KMS-11 (cell line): ENCODE results near the gene IFT172.
A peak's percentile ranks its signal among the peaks of the same experiment; 100 is the strongest.

Experiments used
- H2AFZ ChIP-seq: fragments of 200-600 bp; sonication (generic); 2 replicates; pipeline ENCODE4 v1.6.1; 2016; ENCODE audit warnings: antibody characterized with exemption, mixed run types, low read depth
- H3K27ac ChIP-seq: fragments of 200-600 bp; sonication (generic); 2 replicates; pipeline ENCODE4 v1.6.1; 2016; ENCODE audit warnings: mild to moderate bottlenecking, mixed run types
- H3K27me3 ChIP-seq: fragments of 200-600 bp; sonication (generic); 2 replicates; pipeline ENCODE4 v1.6.1; 2017; ENCODE audit warnings: mild to moderate bottlenecking, low read depth, mixed run types, moderate library complexity; ENCODE audit not compliant: insufficient read depth
- H3K36me3 ChIP-seq: fragments of 200-600 bp; sonication (generic); 2 replicates; pipeline ENCODE4 v1.6.1; 2017; ENCODE audit warnings: mild to moderate bottlenecking, mixed run types; ENCODE audit not compliant: insufficient read depth
- H3K4me1 ChIP-seq: fragments of 200-600 bp; sonication (generic); 2 replicates; pipeline ENCODE4 v1.6.1; 2016; ENCODE audit warnings: mild to moderate bottlenecking, low read depth, mixed run types; ENCODE audit not compliant: poor library complexity, severe bottlenecking
- H3K4me2 ChIP-seq: fragments of 200-600 bp; sonication (generic); 2 replicates; pipeline ENCODE4 v1.7.0; 2016; ENCODE audit warnings: mild to moderate bottlenecking, mixed run types
- H3K4me3 ChIP-seq: fragments of 200-600 bp; sonication (generic); IDR thresholded peaks from 2 replicates; pipeline ENCODE4 v1.6.1; 2017; ENCODE audit warnings: low read depth, low read length, mixed read lengths; ENCODE audit not compliant: insufficient read depth
- H3K79me2 ChIP-seq: fragments of 200-600 bp; sonication (generic); 2 replicates; pipeline ENCODE4 v1.6.1; 2016; ENCODE audit warnings: low read depth, mixed run types; ENCODE audit not compliant: insufficient read depth
- H3K9ac ChIP-seq: fragments of 200-600 bp; sonication (generic); 2 replicates; pipeline ENCODE4 v1.6.1; 2016; ENCODE audit warnings: mild to moderate bottlenecking, mixed run types
- H4K20me1 ChIP-seq: fragments of 200-600 bp; sonication (generic); 2 replicates; pipeline ENCODE4 v1.6.1; 2016; ENCODE audit warnings: mild to moderate bottlenecking, mixed run types; ENCODE audit not compliant: insufficient read depth
- TF ChIP-seq, protein P1 (sequence below): fragments of 200-600 bp; sonication (generic); conservative IDR thresholded peaks from 2 replicates; pipeline ENCODE4 v1.6.1; 2017; ENCODE audit warnings: low read depth, mild to moderate bottlenecking, antibody characterized with exemption, low read length, moderate library complexity, mixed read lengths

IFT172 gene

DNA sequence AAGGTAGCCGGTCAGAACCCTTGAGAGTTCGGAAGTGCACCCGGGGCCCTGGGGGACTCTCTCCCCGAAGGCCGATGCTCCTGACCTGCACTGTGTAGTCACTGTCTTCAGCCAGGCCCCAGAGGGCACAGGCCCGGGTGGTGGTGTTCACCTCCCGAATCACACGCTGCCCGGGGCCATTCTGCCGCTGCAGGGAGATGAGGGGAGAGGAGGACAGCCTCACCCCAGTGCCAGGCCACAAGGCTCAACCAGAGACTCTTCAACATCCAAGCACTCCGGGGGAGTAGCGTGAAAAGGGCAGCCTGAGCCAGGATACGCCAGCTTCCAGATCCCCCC, 4.4 kb upstream of the IFT172 start:
- no peak overlapping the region for H3K4me3 ChIP-seq
- TF ChIP-seq, protein P1, sequence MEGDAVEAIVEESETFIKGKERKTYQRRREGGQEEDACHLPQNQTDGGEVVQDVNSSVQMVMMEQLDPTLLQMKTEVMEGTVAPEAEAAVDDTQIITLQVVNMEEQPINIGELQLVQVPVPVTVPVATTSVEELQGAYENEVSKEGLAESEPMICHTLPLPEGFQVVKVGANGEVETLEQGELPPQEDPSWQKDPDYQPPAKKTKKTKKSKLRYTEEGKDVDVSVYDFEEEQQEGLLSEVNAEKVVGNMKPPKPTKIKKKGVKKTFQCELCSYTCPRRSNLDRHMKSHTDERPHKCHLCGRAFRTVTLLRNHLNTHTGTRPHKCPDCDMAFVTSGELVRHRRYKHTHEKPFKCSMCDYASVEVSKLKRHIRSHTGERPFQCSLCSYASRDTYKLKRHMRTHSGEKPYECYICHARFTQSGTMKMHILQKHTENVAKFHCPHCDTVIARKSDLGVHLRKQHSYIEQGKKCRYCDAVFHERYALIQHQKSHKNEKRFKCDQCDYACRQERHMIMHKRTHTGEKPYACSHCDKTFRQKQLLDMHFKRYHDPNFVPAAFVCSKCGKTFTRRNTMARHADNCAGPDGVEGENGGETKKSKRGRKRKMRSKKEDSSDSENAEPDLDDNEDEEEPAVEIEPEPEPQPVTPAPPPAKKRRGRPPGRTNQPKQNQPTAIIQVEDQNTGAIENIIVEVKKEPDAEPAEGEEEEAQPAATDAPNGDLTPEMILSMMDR: no peak
- H3K4me1 ChIP-seq: peaks cover 5% of the 10 kb centered on the region
- H2AFZ ChIP-seq: no peak overlapping the region
- H3K9ac ChIP-seq: no peak overlapping the region
- H3K4me2 ChIP-seq: no peak overlapping the region
- H4K20me1 ChIP-seq: no peaks in the 10 kb centered on the region
- H3K79me2 ChIP-seq: no peaks in the 10 kb centered on the region
- no peaks in the 10 kb centered on the region for H3K27me3 ChIP-seq
- no peaks in the 10 kb centered on the region for H3K36me3 ChIP-seq
- H3K27ac ChIP-seq: no peak overlapping the region

DNA sequence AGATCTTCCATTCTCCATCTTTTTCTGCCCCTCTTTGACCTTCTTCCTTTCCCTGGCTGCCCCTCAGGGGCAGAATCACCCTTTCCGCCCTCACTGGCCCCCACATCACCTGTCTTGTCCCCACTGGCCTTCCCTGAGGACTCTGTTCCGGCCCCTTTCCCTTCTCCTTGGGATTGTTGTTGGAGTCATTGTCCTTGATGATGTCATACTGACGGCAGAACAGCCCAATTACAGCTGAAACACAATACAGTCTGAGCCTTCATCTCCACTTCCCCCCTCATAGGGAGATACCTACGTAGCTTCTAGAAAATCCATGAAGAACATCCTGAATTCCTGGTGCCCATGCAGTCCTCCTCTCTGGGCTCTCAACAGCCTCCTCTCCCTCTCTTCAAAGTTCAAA, 3.0 kb upstream of the IFT172 start:
- Histone ChIP-seq H3K27me3 (no peaks in the 10 kb centered on the region), H3K4me1 (peaks cover 10% of the 10 kb centered on the region), H3K79me2 (no peaks in the 10 kb centered on the region)

DNA sequence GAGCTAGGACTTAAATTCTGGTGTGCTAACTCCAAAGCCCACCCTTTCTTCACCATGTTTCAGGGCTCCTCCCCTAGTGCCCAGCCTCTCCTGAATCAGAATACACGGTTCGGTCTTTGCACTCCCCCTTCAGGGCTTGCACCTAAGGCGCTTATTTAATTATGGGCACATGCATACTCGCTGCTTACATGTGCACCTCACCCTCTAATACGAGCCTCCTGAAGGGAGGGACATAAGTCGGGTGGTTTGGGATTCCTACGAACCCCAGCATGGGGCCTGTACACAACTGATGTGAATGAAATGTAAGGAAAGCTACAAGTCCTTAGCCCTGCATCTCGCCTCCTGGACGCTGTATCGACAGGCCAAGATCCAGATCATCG, 435 bp downstream of the IFT172 start:
- peak overlapping the region; percentile 36; the same call in 1 of the 2 replicates for H3K9ac ChIP-seq
- H3K79me2 ChIP-seq: no peaks in the 10 kb centered on the region
- H3K36me3 ChIP-seq: no peaks in the 10 kb centered on the region
- TF ChIP-seq, protein P1: no peak; the same call in 1 of the 2 replicates
- peak overlapping the region; percentile 81 for H3K4me2 ChIP-seq
- peak overlapping the region; percentile 72 for H2AFZ ChIP-seq
- H3K4me1 ChIP-seq: peaks cover 10% of the 10 kb centered on the region
- H3K27me3 ChIP-seq: no peaks in the 10 kb centered on the region
- peak overlapping the region; percentile 46 for H3K27ac ChIP-seq
- peak overlapping the region; percentile 92 for H3K4me3 ChIP-seq
- no peaks in the 10 kb centered on the region for H4K20me1 ChIP-seq

More for the DNA sequence above, 3.0 kb upstream of the IFT172 start:
- no peak overlapping the region for H3K27ac ChIP-seq
- H3K4me2 ChIP-seq: no peak overlapping the region
- no peak overlapping the region for H3K9ac ChIP-seq
- no peak overlapping the region for H3K4me3 ChIP-seq
- H3K36me3 ChIP-seq: no peaks in the 10 kb centered on the region
- TF ChIP-seq, protein P1: no peak
- no peaks in the 10 kb centered on the region for H4K20me1 ChIP-seq
- H2AFZ ChIP-seq: no peak overlapping the region

DNA sequence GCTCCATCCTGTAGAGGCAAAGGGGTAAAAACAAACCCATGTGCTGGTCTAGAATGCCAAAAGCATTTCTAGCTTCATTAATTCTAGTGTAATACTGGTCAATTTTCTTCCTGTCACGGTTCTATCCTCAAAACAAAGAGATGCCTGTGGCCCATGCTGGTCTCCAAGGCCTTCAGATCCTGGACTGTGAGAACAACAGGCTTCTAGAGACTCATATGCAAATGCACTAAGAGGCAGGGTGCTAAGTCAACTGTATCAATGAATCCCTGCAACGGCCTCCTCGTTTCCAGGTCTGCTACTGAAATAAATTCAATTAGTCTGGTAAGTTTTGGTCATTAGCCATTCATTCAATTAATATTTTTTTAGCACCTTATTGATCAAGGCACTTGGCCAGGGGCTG, 4.0 kb downstream of the IFT172 start:
- Histone ChIP-seq H3K4me3 (no peak overlapping the region), H3K27me3 (no peaks in the 10 kb centered on the region), H3K4me2 (no peak overlapping the region), H3K36me3 (no peaks in the 10 kb centered on the region), H3K27ac (no peak overlapping the region), H4K20me1 (no peaks in the 10 kb centered on the region), H3K79me2 (no peaks in the 10 kb centered on the region), H3K4me1 (peaks cover 10% of the 10 kb centered on the region), H2AFZ (no peak overlapping the region), H3K9ac (no peak overlapping the region)
- TF ChIP-seq, protein P1: no peak
